AG04450 (cell line): ENCODE results near the gene SLC45A2. TPM values are rescaled to one million over a fixed set of nuclear protein-coding genes. Genes with fewer than 3 reads are reported as not detected.

Experiments
- CTCF ChIA-PET: fragments of 300-600, 350-600 bp; formaldehyde crosslinking; extraction: SDS; loops from one replicate; lab custom pipeline; 2022; ENCODE audit warnings: antibody characterized with exemption, inconsistent platforms; lab: Charles Lee
- POLR2A ChIA-PET: fragments of 350-600 bp; formaldehyde crosslinking; extraction: SDS; loops from one replicate; lab custom pipeline; 2021; ENCODE audit warnings: antibody characterized with exemption, inconsistent platforms; lab: Yijun Ruan, JAX
- DNase-seq: peaks from one replicate; pipeline ENCODE4 v3.0.0-alpha.2; 2011; ENCODE audit warnings: low read depth, low spot score
- H3K27ac ChIP-seq: one replicate; pipeline ENCODE4 v1.5.1; 2012; ENCODE audit warnings: low read depth, low read length, control low read depth
- H3K27me3 ChIP-seq: one replicate; pipeline ENCODE4 v1.6.0; 2012; ENCODE audit warnings: low read length; ENCODE audit not compliant: control insufficient read depth, insufficient read depth
- H3K4me3 ChIP-seq: 2 replicates; pipeline ENCODE4 v1.5.1; 2011; ENCODE audit warnings: mild to moderate bottlenecking, low read depth, low read length, control low read depth
- H3K9me3 ChIP-seq: 2 replicates; pipeline ENCODE4 v1.5.1; 2012; ENCODE audit warnings: low read length; ENCODE audit not compliant: control insufficient read depth, insufficient read depth
- polyA plus RNA-seq: library from polyadenylated mRNA; depleted of rRNA; stranded (reverse); fragments of >200 nt; gene quantifications from 2 replicates; pipeline ENCODE4 v1.2.3, GENCODE V29; 2011
- TF ChIP-seq, protein P1 (sequence below): IDR thresholded peaks from 2 replicates; pipeline ENCODE4 v1.5.1; 2011; ENCODE audit warnings: low read depth, low read length, control low read depth, inconsistent platforms

The SLC45A2 gene
- polyA plus RNA-seq, 1 experiment, result not detected

DNA sequence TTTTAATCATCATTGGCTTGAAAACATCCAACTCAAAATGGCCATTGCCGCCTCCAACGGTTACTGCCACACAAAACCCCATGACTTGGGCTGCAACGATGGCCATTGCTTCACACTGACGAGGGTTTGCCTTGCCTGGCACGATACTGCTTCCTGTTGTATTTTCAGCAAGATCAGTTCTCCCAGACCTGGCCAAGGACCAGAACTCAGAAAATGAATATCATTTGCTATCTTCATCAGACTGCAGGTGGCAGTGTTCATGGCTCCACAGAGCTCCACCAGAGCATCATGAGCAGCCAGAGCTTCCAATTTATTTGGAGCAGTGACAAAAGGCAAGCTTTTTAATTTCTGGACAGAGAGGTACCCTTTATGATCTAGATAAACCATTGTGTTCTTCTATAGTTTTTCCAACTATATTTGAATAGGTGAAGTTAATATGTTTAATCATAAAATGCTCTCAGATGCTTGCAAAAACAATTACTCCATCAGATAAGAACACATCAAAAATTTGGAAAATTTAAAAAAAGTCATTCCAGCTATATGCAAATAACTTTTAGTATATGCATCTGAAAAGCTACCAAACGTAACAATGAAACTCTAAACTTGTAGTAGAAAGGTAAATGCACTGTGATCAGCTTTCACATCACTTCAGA lies 13.0 kb upstream of the SLC45A2 start:
- DNase-seq, result peak; percentile 65
- Histone ChIP-seq H3K9me3 (no peaks in the 10 kb centered on the region), H3K4me3 (no peak overlapping the region), H3K27me3 (no peaks in the 10 kb centered on the region), H3K27ac (no peak overlapping the region)
- TF ChIP-seq, protein P1, sequence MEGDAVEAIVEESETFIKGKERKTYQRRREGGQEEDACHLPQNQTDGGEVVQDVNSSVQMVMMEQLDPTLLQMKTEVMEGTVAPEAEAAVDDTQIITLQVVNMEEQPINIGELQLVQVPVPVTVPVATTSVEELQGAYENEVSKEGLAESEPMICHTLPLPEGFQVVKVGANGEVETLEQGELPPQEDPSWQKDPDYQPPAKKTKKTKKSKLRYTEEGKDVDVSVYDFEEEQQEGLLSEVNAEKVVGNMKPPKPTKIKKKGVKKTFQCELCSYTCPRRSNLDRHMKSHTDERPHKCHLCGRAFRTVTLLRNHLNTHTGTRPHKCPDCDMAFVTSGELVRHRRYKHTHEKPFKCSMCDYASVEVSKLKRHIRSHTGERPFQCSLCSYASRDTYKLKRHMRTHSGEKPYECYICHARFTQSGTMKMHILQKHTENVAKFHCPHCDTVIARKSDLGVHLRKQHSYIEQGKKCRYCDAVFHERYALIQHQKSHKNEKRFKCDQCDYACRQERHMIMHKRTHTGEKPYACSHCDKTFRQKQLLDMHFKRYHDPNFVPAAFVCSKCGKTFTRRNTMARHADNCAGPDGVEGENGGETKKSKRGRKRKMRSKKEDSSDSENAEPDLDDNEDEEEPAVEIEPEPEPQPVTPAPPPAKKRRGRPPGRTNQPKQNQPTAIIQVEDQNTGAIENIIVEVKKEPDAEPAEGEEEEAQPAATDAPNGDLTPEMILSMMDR, result peak; percentile 81
- POLR2A ChIA-PET, result interaction anchor here (0.5 to 0.6 kb wide), 2 partner anchors 11 kb away, joined by 4 read pairs; no protein-coding TSS in a partner anchor
- CTCF ChIA-PET, result interaction anchor here (0.5 to 3.7 kb wide), 23 partner anchors 10 to 471 kb away, joined by 3 to 44 read pairs (median 3); partner anchors contain the start of gene AMACR

DNA sequence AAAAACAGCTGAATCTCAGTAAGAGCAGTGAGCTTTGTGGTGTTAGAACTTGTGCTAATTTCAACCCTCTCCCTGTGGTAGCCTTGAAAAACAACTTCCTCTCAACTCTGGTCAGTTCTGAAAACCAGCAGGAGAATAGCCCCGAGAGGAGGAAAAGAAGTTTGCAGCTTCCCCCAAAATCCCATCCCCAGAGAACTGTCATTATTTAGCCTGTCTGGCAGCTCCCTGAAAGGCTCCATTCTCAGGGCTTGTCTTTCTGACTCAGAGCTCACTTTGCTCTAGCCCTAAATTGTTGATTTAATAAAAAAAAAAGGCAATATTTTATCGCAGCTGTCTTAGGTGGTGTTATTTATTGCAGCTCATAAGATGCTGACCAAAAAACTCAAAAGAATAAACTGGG lies 11.4 kb upstream of the SLC45A2 start:
- Histone ChIP-seq H3K27me3 (no peaks in the 10 kb centered on the region), H3K9me3 (no peaks in the 10 kb centered on the region), H3K27ac (no peak overlapping the region), H3K4me3 (no peak overlapping the region)
- TF ChIP-seq, protein P1, result no peak
- ChIA-PET POLR2A (interaction anchor here (1.2 kb wide), 1 partner anchor 12 kb away, joined by 4 read pairs; no protein-coding TSS in a partner anchor), CTCF (interaction anchor here (1.1 to 3.7 kb wide), 6 partner anchors 14 to 470 kb away, joined by 4 to 44 read pairs (median 11); no protein-coding TSS in a partner anchor)
- no peak for DNase-seq

DNA sequence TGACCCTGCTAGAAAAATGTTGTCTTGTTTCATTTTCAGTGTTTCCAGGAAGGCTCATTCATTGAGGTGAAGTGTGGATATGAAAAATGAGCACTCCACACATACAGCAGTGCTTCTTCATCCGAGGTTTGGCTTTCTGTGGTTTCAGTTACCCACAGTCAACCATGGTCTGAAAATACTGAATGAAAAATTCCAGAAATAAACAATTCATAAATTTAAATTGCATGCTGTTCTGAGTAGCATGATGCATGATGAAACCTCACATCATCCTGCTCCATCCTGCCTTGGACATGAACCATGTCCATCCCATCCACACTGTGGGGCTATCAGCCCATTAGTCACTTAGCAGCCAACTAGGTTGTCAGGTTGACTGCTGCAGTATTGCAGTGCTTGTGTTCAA lies 10.4 kb upstream of the SLC45A2 start:
- Histone ChIP-seq H3K9me3 (no peaks in the 10 kb centered on the region), H3K27ac (no peak overlapping the region), H3K4me3 (no peak overlapping the region), H3K27me3 (no peaks in the 10 kb centered on the region)
- no peak for DNase-seq
- TF ChIP-seq, protein P1, result no peak
- CTCF ChIA-PET, result interaction anchor here (3.7 kb wide), 1 partner anchor 457 kb away, joined by 44 read pairs; no protein-coding TSS in a partner anchor
- POLR2A ChIA-PET, result no interaction called here

DNA sequence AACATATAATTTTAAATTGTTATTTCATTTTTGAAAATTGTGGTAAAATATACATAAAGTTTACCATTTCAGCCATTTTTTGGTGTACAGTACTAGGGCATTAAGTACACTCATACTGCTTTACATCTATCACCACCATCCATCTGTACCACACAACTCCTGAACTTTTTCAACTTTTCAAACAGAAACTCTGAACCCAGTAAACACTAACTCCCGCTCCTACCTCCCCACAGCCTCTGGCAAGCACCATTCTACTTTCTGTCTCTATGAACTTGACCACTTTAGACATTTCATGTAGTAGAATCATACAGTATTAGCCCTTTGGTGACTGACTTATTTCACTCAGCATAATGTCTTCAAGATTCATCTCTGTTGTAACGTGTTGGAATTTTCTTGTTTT lies 8.4 kb upstream of the SLC45A2 start:
- Histone ChIP-seq H3K27ac (no peak overlapping the region), H3K9me3 (no peaks in the 10 kb centered on the region), H3K4me3 (no peak overlapping the region), H3K27me3 (no peaks in the 10 kb centered on the region)
- no peak for DNase-seq
- ChIA-PET CTCF (no interaction called here), POLR2A (no interaction called here)
- TF ChIP-seq, protein P1, result no peak

DNA sequence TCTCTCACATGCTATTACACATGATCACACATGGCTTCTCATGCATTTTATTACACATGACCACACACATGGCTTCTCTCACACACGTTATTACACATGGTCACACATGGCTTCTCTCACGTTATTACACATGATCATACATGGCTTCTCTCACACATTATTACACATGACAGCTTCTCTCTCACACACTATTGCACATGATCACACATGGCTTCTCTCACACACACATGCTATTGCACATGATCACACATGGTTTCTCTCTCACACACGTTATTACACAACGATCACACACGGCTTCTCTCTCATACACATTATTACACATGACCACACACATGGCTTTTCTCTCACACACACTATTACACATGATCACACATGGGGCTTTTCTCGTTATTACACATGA lies 954 bp upstream of the SLC45A2 start:
- CTCF ChIA-PET, result interaction anchor here (0.9 kb wide), 2 partner anchors 12 to 17 kb away, joined by 3 read pairs; no protein-coding TSS in a partner anchor
- TF ChIP-seq, protein P1, result no peak
- DNase-seq, result no peak
- H3K27ac ChIP-seq, result no peak overlapping the region
- H3K27me3 ChIP-seq, result no peaks in the 10 kb centered on the region
- POLR2A ChIA-PET, result no interaction called here
- H3K9me3 ChIP-seq, result no peaks in the 10 kb centered on the region
- no peak overlapping the region for H3K4me3 ChIP-seq
